Breast epithelium (tissue), 3 donors: ENCODE data around the gene DUSP22.

Experiments used
- CTCF ChIP-seq, 3 donors: fragments of 450-650 bp; IDR thresholded peaks; one replicate each; pipeline ENCODE4 v1.5.1; 2016 to 2017; ENCODE audit warnings: antibody characterized with exemption in 3 of 3, mild to moderate bottlenecking in 3 of 3, moderate library complexity in 3 of 3
- POLR2AphosphoS5 ChIP-seq, 3 donors: sonication (generic); formaldehyde crosslinking; IDR thresholded peaks; one replicate each; pipeline ENCODE4 v1.6.1; 2017; ENCODE audit warnings: antibody characterized with exemption in 3 of 3

GRCh38 chr6:336159-337114 is 44.1 kb downstream of the DUSP22 start:
- TF ChIP-seq CTCF (IDR thresholded peaks at IDR 0.05) (no peak), POLR2AphosphoS5 (IDR thresholded peaks at IDR 0.05) (no peak)
